ENCODE results near the gene XBP1.
"Not testable (repeated sequence)": the region's sequence is repeated elsewhere in the genome, so short reads cannot be mapped to it uniquely, and the experiment has no call there.

Gene XBP1

DNA sequence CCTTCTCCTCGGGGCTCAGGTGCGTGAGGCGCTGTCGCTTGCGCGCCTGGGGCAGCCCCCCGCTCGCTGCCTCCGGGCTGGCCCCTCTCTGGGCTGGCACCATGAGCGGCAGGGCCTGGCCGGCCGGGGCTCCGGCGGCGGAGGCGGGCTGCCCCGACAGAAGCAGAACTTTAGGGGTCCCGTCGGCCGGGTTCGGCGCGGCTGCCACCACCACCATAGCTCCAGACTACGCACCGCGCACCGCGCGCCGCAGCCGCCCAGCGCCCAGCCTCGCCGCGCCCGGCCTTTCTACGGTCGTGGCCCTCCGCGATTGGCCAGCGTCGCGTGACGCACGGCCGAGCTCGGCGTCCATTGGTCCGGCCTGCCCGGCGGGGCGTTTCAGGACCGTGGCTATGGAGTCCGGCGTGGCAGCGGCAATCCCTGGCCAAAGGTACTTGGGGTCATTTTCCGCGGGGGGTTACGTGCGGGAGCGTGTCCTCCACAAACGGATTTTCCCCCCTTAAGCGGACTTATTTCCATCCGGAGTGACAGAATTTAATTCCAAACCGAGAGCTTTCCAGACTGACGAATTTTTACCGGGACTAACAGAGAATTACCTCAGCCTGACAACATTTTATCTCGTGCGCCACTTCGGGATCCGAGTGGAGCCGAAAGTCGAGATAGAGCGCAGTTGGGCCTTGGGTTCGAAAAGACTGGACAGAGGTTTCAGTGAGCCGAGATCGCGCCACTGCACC is at the start of gene XBP1:
TSS of gene XBP1 (minus strand) at position 262 of the 734 bp plus-strand sequence.
- Mint-ChIP-seq H3K4me1 (peaks cover 39% of the 10 kb centered on the region), H3K36me3 (peaks cover 74% of the 10 kb centered on the region), H3K4me3 (peak within 1 kb of the TSS; percentile 78), H3K9me3 (no peaks in the 10 kb centered on the region), H3K27ac (peak within 1 kb of the TSS; percentile 94)
- peak; percentile 94 for ATAC-seq
- peak; percentile 92 to 94 for DNase-seq (ENCODE audit: low spot score in 2 of 2)

DNA sequence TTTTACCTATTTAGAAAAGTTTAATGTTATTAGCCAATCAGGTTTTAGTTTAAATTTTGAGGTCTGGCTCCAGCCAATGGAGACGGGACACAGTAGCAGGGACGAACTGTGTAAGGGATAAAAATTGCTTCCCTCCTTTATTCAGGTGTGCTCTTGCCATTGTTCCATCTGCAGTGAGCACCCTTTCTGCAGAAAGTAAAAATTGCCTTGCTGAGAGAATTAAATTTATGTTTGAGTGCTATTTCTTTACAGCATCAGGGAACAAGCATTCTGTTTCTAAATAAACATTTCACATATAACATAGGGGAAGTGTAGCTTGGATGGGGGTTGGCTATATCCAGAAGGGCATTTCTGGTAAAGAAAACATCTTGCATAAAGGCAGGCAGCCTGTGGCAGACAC is 46.6 kb upstream of the XBP1 start:
- Mint-ChIP-seq H3K4me3 (no peak overlapping the region), H3K4me1 (peaks cover 5% of the 10 kb centered on the region), H3K36me3 (no peaks in the 10 kb centered on the region), H3K9me3 (no peaks in the 10 kb centered on the region), H3K27ac (no peak overlapping the region)
- ATAC-seq (no peak), DNase-seq (ENCODE audit: low spot score in 2 of 2) (no peak)

DNA sequence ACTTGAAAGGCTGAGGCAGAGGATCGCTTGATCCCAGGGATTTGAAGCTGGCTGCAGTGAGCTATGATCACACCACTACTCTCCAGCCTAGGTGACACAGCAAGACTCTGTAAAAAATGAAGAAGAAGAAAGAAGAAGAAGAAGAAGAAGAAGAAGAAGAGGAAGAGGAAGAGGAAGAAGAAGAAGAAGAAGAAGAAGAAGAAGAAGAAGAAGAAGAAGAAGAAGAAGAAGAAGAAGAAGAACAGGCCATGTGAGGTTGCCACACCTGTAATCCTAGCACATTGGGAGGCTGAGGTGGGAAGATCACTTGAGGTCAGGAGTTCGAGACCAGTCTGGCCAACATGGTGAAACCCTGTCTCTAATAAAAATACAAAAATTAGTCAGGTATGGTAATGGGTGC is 43.9 kb upstream of the XBP1 start:
- not testable (repeated sequence) for H3K36me3 Mint-ChIP-seq; ATAC-seq; H3K9me3 Mint-ChIP-seq; H3K4me1 Mint-ChIP-seq; DNase-seq (ENCODE audit: low spot score in 2 of 2); H3K4me3 Mint-ChIP-seq; H3K27ac Mint-ChIP-seq

DNA sequence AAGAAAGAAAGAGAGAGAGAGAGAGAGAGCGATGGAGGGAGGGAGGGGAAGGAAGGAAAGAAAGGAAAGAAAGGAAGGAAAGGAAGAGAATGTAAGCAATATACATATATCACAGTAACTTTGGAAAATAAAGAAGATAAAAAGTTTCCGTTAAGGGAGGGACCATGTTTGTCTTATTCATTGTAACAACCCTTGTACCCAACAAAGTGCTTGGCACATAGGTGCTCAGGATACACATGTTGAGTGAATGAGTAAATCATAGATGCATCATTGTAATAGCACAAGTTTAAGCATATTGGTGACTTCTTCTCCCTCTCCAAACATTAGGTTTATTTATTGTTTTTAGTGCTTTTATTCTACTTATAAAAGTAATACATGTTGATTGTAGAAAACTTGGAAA is 43.3 kb upstream of the XBP1 start:
- Mint-ChIP-seq H3K36me3 (peaks cover 2% of the 10 kb centered on the region), H3K4me1 (peaks cover 5% of the 10 kb centered on the region), H3K27ac (no peak overlapping the region), H3K4me3 (no peak overlapping the region), H3K9me3 (no peaks in the 10 kb centered on the region)
- no peak for ATAC-seq
- DNase-seq (ENCODE audit: low spot score in 2 of 2): no peak

DNA sequence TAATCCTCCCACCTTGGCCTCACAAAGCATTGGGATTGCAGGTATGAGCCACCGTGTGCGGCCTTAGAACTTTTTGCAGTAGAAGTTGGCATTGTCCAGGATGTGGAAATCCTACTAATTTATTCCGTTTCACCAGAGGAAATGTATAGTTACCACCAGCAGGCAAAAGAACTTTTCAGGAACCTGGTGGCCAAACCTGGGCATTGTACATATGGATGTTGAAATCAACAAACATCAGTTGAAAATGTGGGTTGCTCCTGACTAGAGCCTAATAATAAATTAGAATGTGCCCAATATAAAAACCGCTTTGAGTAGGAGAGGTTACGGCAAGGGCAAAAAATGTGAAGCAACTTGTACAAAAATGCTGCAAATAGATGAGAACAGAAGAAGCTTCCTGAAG is 40.7 kb upstream of the XBP1 start:
- Mint-ChIP-seq H3K27ac (no peak overlapping the region), H3K9me3 (no peaks in the 10 kb centered on the region), H3K4me1 (peaks cover 5% of the 10 kb centered on the region)

DNA sequence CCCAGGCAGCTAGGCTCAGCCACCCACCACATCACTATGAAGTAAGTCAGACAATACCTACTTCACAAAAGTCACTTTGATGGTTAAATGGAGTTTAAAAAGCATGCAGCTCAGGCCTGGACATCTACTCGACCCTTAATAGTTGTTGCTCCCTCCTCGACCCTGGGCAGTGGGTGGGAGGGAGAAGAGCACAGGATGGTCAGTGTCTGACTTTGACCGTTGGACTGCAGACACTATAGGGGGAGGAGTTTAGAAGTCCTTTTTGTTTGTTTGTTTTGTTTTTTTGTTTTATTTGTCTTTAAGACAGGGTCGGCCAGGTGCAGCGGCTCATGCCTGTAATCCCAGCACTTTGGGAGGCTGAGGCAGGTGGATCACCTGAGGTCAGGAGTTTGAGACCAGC is 38.6 kb upstream of the XBP1 start:
- H3K9me3 Mint-ChIP-seq: no peaks in the 10 kb centered on the region
- H3K36me3 Mint-ChIP-seq: peaks cover 7% of the 10 kb centered on the region
- peaks cover 1% of the 10 kb centered on the region for H3K4me1 Mint-ChIP-seq
- H3K27ac Mint-ChIP-seq: no peak overlapping the region
- DNase-seq (ENCODE audit: low spot score in 2 of 2) (no peak), ATAC-seq (no peak)
- no peak overlapping the region for H3K4me3 Mint-ChIP-seq

More for the DNA sequence above, 40.7 kb upstream of the XBP1 start:
- no peak for DNase-seq (ENCODE audit: low spot score in 2 of 2)
- Mint-ChIP-seq H3K4me3 (no peak overlapping the region), H3K36me3 (peaks cover 6% of the 10 kb centered on the region)
- no peak for ATAC-seq

DNA sequence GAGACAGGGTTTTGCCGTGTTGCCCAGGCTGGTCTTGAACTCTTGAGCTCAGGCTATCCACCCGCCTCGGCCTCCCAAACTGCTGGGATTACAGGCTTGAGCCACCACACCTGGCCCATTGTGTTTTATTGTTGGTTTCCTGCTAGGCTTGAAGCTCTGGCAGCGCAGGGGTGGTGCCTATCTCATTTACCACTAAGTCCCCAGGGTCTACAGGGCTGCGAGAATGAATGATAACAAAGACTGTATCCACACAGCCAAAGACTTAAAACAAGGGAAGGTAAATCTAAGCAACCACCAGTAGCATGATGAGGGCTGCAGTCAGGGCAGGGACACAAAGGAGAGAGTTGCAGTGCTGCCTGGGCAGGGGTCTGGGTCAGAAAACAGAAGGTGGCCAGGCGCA is 37.3 kb upstream of the XBP1 start:
- Mint-ChIP-seq H3K27ac (no peak overlapping the region), H3K36me3 (peaks cover 20% of the 10 kb centered on the region), H3K4me1 (peaks cover 14% of the 10 kb centered on the region), H3K4me3 (no peak overlapping the region), H3K9me3 (no peaks in the 10 kb centered on the region)
- DNase-seq (ENCODE audit: low spot score in 2 of 2): no peak
- ATAC-seq: no peak

DNA sequence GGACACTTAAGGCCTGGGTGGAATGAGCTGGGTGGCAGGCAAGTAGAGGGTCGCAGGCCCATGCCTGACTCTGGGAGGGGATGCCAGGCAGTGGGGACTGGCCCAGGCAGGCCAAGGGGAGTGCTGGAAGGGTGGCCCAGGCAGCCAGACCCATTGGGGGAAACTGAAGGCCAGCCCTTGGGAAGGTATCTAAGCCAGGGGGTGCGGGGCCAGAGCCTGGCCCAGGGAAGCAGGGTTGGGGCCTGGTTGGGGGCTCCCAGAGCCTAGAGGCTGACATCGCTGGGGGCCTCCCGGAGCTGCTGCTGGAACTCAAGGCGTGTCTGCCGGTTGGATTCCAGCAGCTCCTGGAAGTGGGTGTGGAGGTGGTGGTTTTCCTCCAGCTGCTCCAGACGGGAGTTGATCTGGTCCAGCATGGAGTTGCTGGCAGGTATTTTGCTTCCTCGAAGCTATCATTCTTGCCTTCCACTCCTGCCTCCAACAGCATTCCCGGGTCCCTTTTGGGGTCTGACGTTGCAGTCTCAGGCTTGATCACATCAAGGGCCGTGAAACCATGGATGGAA is 35.3 kb upstream of the XBP1 start:
- ATAC-seq: no peak
- Mint-ChIP-seq H3K9me3 (no peaks in the 10 kb centered on the region), H3K36me3 (peaks cover 21% of the 10 kb centered on the region), H3K27ac (no peak overlapping the region), H3K4me3 (no peak overlapping the region), H3K4me1 (peaks cover 26% of the 10 kb centered on the region)
- DNase-seq (ENCODE audit: low spot score in 2 of 2): no peak

DNA sequence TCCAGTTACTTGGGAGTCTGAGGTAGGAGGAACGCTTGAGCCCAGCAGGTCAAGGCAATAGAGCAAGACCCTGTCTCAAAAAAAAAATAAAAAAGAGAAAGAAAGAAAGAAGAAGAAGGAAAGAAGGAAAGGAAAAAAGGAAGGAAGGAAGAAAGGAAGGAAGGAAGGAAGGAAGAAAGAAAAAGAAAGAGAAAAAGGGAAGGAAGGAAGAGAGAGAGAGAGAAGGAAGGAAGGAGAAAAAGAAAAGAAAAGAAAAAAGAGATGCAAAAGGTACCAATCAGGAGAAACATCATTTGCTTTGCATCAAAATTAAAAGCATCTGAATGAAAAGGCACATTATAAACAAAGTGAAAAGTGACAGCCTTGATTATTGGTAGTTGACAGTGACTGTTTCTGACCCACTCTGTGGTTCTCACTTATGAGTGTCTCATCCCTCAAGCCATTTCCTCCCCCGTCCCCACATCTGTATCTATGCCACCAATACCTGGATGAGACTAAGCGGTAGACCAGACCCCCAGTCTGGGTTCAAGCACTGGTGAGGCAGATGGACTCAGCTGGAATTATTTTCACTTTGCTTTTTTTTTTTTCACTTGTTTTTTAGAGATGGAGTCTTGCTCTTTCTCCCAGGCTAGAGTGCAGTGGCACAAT is 33.0 kb upstream of the XBP1 start:
- ATAC-seq (peak; percentile 98), DNase-seq (ENCODE audit: low spot score in 2 of 2) (peak in 1 of 2 donors; percentile 60)
- H3K27ac Mint-ChIP-seq: peak overlapping the region; percentile 62

DNA sequence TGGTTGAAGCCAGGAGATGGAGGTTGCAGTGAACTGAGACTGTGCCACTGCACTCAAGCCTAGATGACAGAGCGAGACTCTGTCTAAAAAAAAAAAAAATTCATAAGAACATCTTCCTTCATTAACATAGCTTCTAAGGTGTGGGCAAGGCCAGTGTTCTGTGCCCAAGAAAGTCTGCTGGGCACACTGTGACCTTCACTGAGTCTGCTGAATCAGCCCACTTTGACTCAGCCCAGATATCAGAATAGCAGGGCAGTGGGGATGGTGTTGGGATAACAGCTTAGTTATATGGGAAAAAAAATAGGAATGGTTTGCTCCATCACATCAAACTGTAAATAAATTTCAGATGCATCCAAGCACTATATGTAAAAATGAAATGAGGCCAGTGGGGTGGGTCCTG is 32.4 kb upstream of the XBP1 start:
- DNase-seq (ENCODE audit: low spot score in 2 of 2): no peak
- Mint-ChIP-seq H3K27ac (peak overlapping the region; percentile 62), H3K36me3 (peaks cover 22% of the 10 kb centered on the region), H3K4me3 (no peak overlapping the region), H3K4me1 (peaks cover 31% of the 10 kb centered on the region), H3K9me3 (no peaks in the 10 kb centered on the region)
- ATAC-seq: no peak

More for the DNA sequence above, 33.0 kb upstream of the XBP1 start:
- no peaks in the 10 kb centered on the region for H3K9me3 Mint-ChIP-seq
- H3K36me3 Mint-ChIP-seq: peaks cover 23% of the 10 kb centered on the region
- no peak overlapping the region for H3K4me3 Mint-ChIP-seq
- H3K4me1 Mint-ChIP-seq: peaks cover 26% of the 10 kb centered on the region

DNA sequence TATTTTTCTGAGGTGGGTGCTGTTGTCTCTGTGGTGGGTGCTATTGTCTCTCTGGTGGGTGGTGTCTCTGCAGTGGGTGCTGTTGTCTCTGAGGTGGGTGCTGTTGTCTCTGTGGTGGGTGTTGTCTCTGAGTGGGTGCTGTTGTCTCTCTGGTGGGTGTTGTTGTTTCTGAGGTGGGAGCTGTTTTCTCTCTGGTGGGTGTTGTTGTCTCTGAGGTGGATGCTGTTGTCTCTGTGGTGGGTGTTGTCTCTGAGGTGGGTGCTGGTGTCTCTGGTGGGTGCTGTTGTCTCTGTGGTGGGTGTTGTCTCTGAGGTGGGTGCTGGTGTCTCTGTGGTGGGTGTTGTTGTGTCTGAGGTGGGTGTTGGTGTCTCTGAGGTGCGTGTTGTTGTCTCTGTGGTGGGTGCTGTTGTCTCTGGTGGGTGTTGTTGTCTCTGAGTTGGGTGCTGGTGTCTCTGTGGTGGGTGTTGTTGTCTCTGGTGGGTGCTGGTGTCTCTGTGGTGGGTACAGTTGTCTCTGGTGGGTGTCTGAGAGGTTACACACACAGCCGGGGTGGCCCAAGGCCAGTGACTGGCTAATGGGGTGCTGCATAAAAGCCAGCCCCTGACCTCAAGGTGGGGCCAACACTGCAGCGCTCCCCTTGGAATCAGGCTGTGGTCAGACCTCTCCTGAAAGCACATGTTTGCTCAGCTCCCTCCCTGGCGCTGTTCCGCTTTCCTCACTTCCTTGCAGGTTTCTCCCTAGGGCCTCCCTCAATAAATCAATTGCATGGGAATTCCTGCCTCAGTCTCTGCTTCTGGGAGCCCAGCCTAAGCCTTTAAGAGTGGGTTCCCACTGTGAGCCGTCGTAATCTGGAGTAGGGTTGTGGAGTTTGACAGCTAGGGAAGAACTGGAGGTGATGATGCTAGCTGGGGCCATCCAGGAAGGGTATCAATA is 31.0 kb upstream of the XBP1 start:
- DNase-seq (ENCODE audit: low spot score in 2 of 2): no peak
- Mint-ChIP-seq H3K4me1 (peaks cover 33% of the 10 kb centered on the region), H3K27ac (peak overlapping the region; percentile 88), H3K4me3 (no peak overlapping the region), H3K36me3 (peaks cover 22% of the 10 kb centered on the region), H3K9me3 (no peaks in the 10 kb centered on the region)
- no peak for ATAC-seq

DNA sequence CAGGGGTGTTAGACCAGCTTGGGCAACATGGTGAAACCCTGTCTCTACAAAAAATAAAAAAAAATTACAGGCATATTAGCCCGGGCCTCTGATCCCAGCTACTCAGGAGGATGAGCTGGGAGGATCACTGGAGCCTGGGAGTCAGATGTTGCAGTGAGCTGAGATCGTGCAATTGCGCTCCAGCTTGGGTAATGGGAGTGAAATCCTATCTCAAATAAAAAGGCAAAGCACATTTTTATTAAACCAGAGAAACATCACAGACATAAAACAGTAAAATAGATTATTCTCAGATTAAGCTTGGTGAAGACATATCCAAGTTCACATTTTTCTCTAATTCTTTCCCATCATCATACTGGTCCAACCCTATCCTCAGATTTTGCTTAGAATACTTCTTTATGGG is 30.1 kb upstream of the XBP1 start:
- DNase-seq (ENCODE audit: low spot score in 2 of 2) (no peak), ATAC-seq (no peak)
- H3K4me1 Mint-ChIP-seq: peaks cover 33% of the 10 kb centered on the region
- H3K9me3 Mint-ChIP-seq: no peaks in the 10 kb centered on the region
- H3K27ac Mint-ChIP-seq: no peak overlapping the region
- H3K4me3 Mint-ChIP-seq: no peak overlapping the region
- H3K36me3 Mint-ChIP-seq: peaks cover 22% of the 10 kb centered on the region

DNA sequence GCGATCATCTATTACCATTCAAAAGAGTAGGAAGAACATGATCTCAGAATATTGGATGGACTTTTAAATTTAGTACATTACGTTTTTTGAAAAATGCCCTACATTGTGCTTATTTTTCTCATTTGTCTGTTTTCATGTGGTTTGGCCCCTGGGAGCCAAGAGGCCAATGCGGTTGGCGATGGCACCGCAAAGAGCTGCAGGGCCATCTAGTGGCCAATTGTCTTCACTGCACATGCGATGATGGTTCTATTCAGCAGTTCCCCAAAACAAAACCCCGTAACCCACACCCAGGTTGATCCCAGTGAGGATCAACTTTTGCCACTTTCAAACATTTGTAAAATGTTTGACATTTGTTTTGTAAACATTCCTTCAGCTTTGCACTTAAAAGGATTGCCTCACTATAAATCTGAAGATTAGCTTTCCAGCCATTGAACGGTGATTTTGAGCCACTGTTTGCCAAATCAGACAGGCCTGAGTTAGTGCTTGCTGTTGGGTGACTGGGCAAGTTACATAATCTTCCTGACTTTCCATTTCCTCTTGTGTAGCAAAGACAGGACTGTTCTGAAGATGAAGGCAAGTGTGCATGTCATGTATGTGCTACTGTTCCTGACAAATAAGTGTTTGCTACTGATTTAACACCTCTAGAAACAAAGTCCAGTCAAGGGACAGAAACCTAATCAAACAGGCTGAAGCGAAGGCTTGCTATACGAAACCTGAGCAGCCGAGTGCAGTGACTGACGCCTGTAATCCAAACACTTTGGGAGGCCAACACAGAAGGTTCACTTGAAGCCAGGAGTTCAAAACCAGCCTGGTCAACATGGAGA is 29.2 kb upstream of the XBP1 start:
- Mint-ChIP-seq H3K4me3 (no peak overlapping the region), H3K36me3 (peaks cover 27% of the 10 kb centered on the region), H3K27ac (no peak overlapping the region), H3K4me1 (peaks cover 33% of the 10 kb centered on the region), H3K9me3 (no peaks in the 10 kb centered on the region)
- DNase-seq (ENCODE audit: low spot score in 2 of 2): peak; percentile 64 to 85
- ATAC-seq: peak; percentile 61

DNA sequence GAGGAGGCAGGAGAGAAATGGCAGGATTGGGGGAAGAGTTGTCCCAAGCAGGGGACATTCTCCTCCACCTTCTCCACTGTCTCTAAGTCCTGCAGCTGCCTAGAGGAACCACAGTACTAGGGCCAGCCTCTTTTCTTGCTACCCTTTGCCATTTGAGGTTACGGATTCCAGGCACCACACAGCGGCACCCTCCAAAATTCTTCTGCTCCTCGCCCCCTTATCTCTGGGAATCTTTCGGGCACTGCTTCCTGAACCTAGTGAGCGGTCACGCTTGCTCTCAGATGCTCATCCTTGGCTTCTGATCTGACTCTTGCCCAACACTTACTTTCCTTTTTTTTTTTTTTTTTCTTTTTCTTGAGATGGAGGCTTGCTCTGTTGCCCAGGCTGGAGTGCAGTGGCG is 26.6 kb upstream of the XBP1 start:
- no peak for ATAC-seq

More for the DNA sequence above, 26.6 kb upstream of the XBP1 start:
- Mint-ChIP-seq H3K9me3 (no peaks in the 10 kb centered on the region), H3K4me1 (peaks cover 30% of the 10 kb centered on the region), H3K36me3 (peaks cover 26% of the 10 kb centered on the region), H3K4me3 (no peak overlapping the region), H3K27ac (no peak overlapping the region)
- DNase-seq (ENCODE audit: low spot score in 2 of 2): no peak
